Bronchial epithelial cell (primary cell): ENCODE results near the gene PDZRN3. TPM values are rescaled to one million over a fixed set of nuclear protein-coding genes. Genes with fewer than 3 reads are reported as not detected.

ENCODE experiments used
- DNase-seq: peaks from one replicate; pipeline ENCODE4 v3.0.0-alpha.2; 2010; ENCODE audit warnings: low read depth
- FAIRE-seq: peaks from 2 replicates; lab custom pipeline; 2011; peaks lifted over from hg19 to GRCh38; lab: Jason Lieb, UNC
- H3K27me3 ChIP-seq: 2 replicates; pipeline ENCODE4 v1.5.1; 2011; ENCODE audit warnings: low read length; ENCODE audit not compliant: control insufficient read depth, insufficient read depth
- H3K36me3 ChIP-seq: 2 replicates; pipeline ENCODE4 v1.5.1; 2011; ENCODE audit warnings: low read length; ENCODE audit not compliant: control insufficient read depth, insufficient read depth
- H3K4me3 ChIP-seq: 2 replicates; pipeline ENCODE4 v1.5.1; 2011; ENCODE audit warnings: mild to moderate bottlenecking, low read depth, low read length, control low read depth
- CTCF ChIP-seq: IDR thresholded peaks from 2 replicates; pipeline ENCODE4 v1.5.1; 2011; ENCODE audit warnings: mild to moderate bottlenecking, moderate library complexity, low read length, control low read depth, inconsistent platforms; ENCODE audit not compliant: insufficient read depth, severe bottlenecking
- total RNA-seq: library from RNA; depleted of rRNA; stranded (reverse); fragments of >200 nt; gene quantifications from 2 replicates; pipeline ENCODE4 v1.2.1, GENCODE V29; 2014

Gene PDZRN3
- total RNA-seq, 1 donor from 2014 or later, result 0.79 TPM

GRCh38 chr3:73385568-73385967 is 239.2 kb downstream of the PDZRN3 start:
- Histone ChIP-seq H3K4me3 (no peak overlapping the region), H3K27me3 (no peaks in the 10 kb centered on the region), H3K36me3 (no peaks in the 10 kb centered on the region)
- no peak for TF ChIP-seq CTCF
- DNase-seq, result no peak
- no peak for FAIRE-seq

- FAIRE-seq (no peak), DNase-seq (no peak)
Observed at GRCh38 chr3:73384091-73384906, 240.4 kb downstream of the PDZRN3 start.

GRCh38 chr3:73383470-73384049 is 241.2 kb downstream of the PDZRN3 start:
- no peak overlapping the region for H3K4me3 ChIP-seq
- TF ChIP-seq CTCF, result no peak
- FAIRE-seq (no peak), DNase-seq (no peak)
- H3K27me3 ChIP-seq, result no peaks in the 10 kb centered on the region
- H3K36me3 ChIP-seq, result no peaks in the 10 kb centered on the region

More at GRCh38 chr3:73384091-73384906, 240.4 kb downstream of the PDZRN3 start:
- no peak overlapping the region for H3K4me3 ChIP-seq
- no peak for TF ChIP-seq CTCF
- no peaks in the 10 kb centered on the region for H3K36me3 ChIP-seq
- H3K27me3 ChIP-seq, result no peaks in the 10 kb centered on the region

- H3K36me3 ChIP-seq, result no peaks in the 10 kb centered on the region
- DNase-seq, result no peak
- H3K27me3 ChIP-seq, result no peaks in the 10 kb centered on the region
- TF ChIP-seq CTCF, result no peak
- no peak for FAIRE-seq
- H3K4me3 ChIP-seq, result no peak overlapping the region
Observed at GRCh38 chr3:73381551-73381950, 243.2 kb downstream of the PDZRN3 start.

- no peak overlapping the region for H3K4me3 ChIP-seq
- no peaks in the 10 kb centered on the region for H3K36me3 ChIP-seq
- no peaks in the 10 kb centered on the region for H3K27me3 ChIP-seq
- TF ChIP-seq CTCF, result no peak
- no peak for FAIRE-seq
- DNase-seq, result no peak
Observed at GRCh38 chr3:73380735-73381532, 243.8 kb downstream of the PDZRN3 start.
